GM10248 (cell line): ENCODE measurements around the gene ELOVL2.
"Not testable (repeated sequence)": the region's sequence is repeated elsewhere in the genome, so short reads cannot be mapped to it uniquely, and the experiment has no call there.

Source experiments
- CTCF ChIA-PET: fragments of 300-600 bp; sonication (Branson Sonifier 250); formaldehyde crosslinking; extraction: SDS; loops from one replicate; lab custom pipeline; 2021; ENCODE audit warnings: antibody characterized with exemption; lab: Yijun Ruan, JAX
- POLR2A ChIA-PET: fragments of 350-650 bp; sonication (Branson Sonifier 250); formaldehyde crosslinking; extraction: SDS; loops from one replicate; lab custom pipeline; 2020; ENCODE audit warnings: antibody characterized with exemption; lab: Yijun Ruan, JAX
- DNase-seq: peaks from one replicate; pipeline ENCODE4 v3.0.0; 2012; ENCODE audit errors: extremely low spot score
- CTCF ChIP-seq: IDR thresholded peaks from 2 replicates; pipeline ENCODE4 v1.5.1; 2012; ENCODE audit warnings: mild to moderate bottlenecking, low read depth; ENCODE audit errors: extremely low read depth, missing control alignments, control extremely low read depth

Gene ELOVL2, protein sequence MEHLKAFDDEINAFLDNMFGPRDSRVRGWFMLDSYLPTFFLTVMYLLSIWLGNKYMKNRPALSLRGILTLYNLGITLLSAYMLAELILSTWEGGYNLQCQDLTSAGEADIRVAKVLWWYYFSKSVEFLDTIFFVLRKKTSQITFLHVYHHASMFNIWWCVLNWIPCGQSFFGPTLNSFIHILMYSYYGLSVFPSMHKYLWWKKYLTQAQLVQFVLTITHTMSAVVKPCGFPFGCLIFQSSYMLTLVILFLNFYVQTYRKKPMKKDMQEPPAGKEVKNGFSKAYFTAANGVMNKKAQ

GRCh38 chr6:11043961-11044711, at the start of gene ELOVL2:
TSS of gene ELOVL2 (minus strand) at chr6:11044305. CDS start at chr6:11044230, 75 bp downstream.
- ChIA-PET CTCF (interaction anchor here (1.6 kb wide), 2 partner anchors 11 to 23 kb away, joined by 3 to 4 read pairs; no protein-coding TSS in a partner anchor), POLR2A (no interaction called here)
- peak; percentile 60 for TF ChIP-seq CTCF
- peak; percentile 59 for DNase-seq

- CTCF ChIA-PET: interaction anchor here (0.7 to 2.8 kb wide), 11 partner anchors 9 to 482 kb away, joined by 3 to 13 read pairs (median 5); no protein-coding TSS in a partner anchor
- DNase-seq: no peak
- no peak for TF ChIP-seq CTCF
- POLR2A ChIA-PET: no interaction called here
These were observed 49.2 kb upstream of the ELOVL2 start for GRCh38 chr6:11093376-11093625.

GRCh38 chr6:11092668-11093375, 48.7 kb upstream of the ELOVL2 start:
- ChIA-PET POLR2A (no interaction called here), CTCF (interaction anchor here (0.7 to 2.8 kb wide), 11 partner anchors 9 to 483 kb away, joined by 3 to 13 read pairs (median 5); no protein-coding TSS in a partner anchor)
- no peak for TF ChIP-seq CTCF
- DNase-seq: peak; percentile 70

GRCh38 chr6:11091141-11091540, 47.0 kb upstream of the ELOVL2 start:
- CTCF ChIA-PET: interaction anchor here (1.0 to 2.8 kb wide), 3 partner anchors 9 to 406 kb away, joined by 5 to 13 read pairs (median 6); no protein-coding TSS in a partner anchor
- POLR2A ChIA-PET, DNase-seq: not testable (repeated sequence)

- TF ChIP-seq CTCF: no peak
- POLR2A ChIA-PET: no interaction called here
- CTCF ChIA-PET: interaction anchor here (1.4 to 2.8 kb wide), 3 partner anchors 10 to 135 kb away, joined by 3 to 16 read pairs (median 8); no protein-coding TSS in a partner anchor
- no peak for DNase-seq
These were observed 45.6 kb upstream of the ELOVL2 start for GRCh38 chr6:11089695-11090094.

DNA sequence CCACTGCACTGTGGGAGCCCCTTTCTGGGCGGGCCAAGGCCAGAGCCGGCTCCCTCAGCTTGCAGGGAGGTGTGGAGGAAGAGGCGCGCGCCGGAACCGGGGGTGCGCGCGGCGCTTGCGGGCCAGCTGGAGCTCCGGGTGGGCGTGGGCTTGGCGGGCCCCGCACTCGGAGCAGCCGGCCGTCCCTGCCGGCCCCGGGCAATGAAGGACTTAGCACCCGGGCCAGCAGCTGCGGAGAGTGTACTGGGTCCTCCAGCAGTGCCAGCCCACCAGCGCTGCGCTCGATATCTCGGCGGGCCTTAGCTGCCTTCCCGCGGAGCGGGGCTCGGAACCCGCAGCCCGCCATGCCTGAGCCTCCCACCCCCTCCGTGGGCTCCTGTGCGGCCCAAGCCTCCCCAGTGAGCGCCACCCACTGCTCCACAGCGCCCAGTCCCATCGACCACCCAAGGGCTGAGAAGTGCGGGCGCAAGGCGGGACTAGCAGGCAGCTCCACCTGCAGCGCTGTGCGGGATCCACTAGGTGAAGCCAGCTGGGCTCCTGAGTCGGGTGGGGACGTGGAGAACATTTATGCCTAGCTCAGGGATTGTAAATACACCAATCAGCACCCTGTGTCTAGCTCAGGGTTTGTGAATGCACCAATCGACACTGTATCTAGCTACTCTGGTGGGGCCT, 43.2 kb upstream of the ELOVL2 start:
- DNase-seq, POLR2A ChIA-PET: not testable (repeated sequence)
- CTCF ChIA-PET: interaction anchor here (0.8 to 2.8 kb wide), 7 partner anchors 9 to 609 kb away, joined by 3 to 16 read pairs (median 4); no protein-coding TSS in a partner anchor
